ENCODE measurements around the gene GLG1. TPM values are rescaled to one million over a fixed set of nuclear protein-coding genes. Genes with fewer than 3 reads are reported as not detected.

The GLG1 gene
- total RNA-seq, 1 experiment from 2014 or later: 210 TPM

GRCh38 chr16:74562117-74562516 lies 44.8 kb downstream of the GLG1 start:
- TF ChIP-seq, protein P1, sequence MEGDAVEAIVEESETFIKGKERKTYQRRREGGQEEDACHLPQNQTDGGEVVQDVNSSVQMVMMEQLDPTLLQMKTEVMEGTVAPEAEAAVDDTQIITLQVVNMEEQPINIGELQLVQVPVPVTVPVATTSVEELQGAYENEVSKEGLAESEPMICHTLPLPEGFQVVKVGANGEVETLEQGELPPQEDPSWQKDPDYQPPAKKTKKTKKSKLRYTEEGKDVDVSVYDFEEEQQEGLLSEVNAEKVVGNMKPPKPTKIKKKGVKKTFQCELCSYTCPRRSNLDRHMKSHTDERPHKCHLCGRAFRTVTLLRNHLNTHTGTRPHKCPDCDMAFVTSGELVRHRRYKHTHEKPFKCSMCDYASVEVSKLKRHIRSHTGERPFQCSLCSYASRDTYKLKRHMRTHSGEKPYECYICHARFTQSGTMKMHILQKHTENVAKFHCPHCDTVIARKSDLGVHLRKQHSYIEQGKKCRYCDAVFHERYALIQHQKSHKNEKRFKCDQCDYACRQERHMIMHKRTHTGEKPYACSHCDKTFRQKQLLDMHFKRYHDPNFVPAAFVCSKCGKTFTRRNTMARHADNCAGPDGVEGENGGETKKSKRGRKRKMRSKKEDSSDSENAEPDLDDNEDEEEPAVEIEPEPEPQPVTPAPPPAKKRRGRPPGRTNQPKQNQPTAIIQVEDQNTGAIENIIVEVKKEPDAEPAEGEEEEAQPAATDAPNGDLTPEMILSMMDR (IDR thresholded peaks at IDR 0.05; ENCODE audit: insufficient read depth in 1 of 2, low read depth in 1 of 2, low read length in 1 of 2, severe bottlenecking in 1 of 2, unreplicated experiment in 1 of 2): no peak
- no peaks in the 10 kb centered on the region for H3K9me3 ChIP-seq
- ChIA-PET CTCF (no interaction called here), POLR2A (no interaction called here)
- peaks cover 17% of the 10 kb centered on the region for H3K36me3 Mint-ChIP-seq (ENCODE audit: insufficient read depth, unreplicated experiment)
- H3K27me3 Mint-ChIP-seq (ENCODE audit: insufficient read depth, unreplicated experiment): no peaks in the 10 kb centered on the region
- H3K9me3 Mint-ChIP-seq (ENCODE audit: unreplicated experiment): no peaks in the 10 kb centered on the region
- H3K4me1 ChIP-seq: no peaks in the 10 kb centered on the region
- H3K4me3 Mint-ChIP-seq (ENCODE audit: unreplicated experiment): no peak overlapping the region
- no peak overlapping the region for H3K4me3 ChIP-seq (ENCODE audit: low read depth, low read length)
- no peaks in the 10 kb centered on the region; the same call in 1 of the 2 replicates for H3K36me3 ChIP-seq (ENCODE audit: control insufficient read depth, insufficient read depth, low read length)
- no peaks in the 10 kb centered on the region for H3K27me3 ChIP-seq (replicated peaks; ENCODE audit: control insufficient read depth, insufficient read depth, low read length)
- BruUV-seq (replicated peaks): no TSS peak
- no peak for DNase-seq
- intact Hi-C loops (cut with micrococcal nuclease; ENCODE audit: unreplicated experiment): no loop called here
- peaks cover 10% of the 10 kb centered on the region for H3K4me1 Mint-ChIP-seq (ENCODE audit: low read depth, unreplicated experiment)
- no peak overlapping the region for H3K27ac Mint-ChIP-seq (ENCODE audit: unreplicated experiment)

GRCh38 chr16:74561626-74562025 lies 45.3 kb downstream of the GLG1 start:
- DNase-seq: no peak
- Histone ChIP-seq H3K4me3 (ENCODE audit: low read depth, low read length) (no peak overlapping the region), H3K4me1 (no peaks in the 10 kb centered on the region), H3K9me3 (no peaks in the 10 kb centered on the region), H3K27me3 (replicated peaks; ENCODE audit: control insufficient read depth, insufficient read depth, low read length) (no peaks in the 10 kb centered on the region), H3K36me3 (ENCODE audit: control insufficient read depth, insufficient read depth, low read length) (no peaks in the 10 kb centered on the region; the same call in 1 of the 2 replicates)
- ChIA-PET CTCF (no interaction called here), POLR2A (no interaction called here)
- Mint-ChIP-seq H3K36me3 (ENCODE audit: insufficient read depth, unreplicated experiment) (peaks cover 17% of the 10 kb centered on the region), H3K27ac (ENCODE audit: unreplicated experiment) (no peak overlapping the region), H3K4me3 (ENCODE audit: unreplicated experiment) (no peak overlapping the region), H3K4me1 (ENCODE audit: low read depth, unreplicated experiment) (peaks cover 6% of the 10 kb centered on the region), H3K9me3 (ENCODE audit: unreplicated experiment) (no peaks in the 10 kb centered on the region), H3K27me3 (ENCODE audit: insufficient read depth, unreplicated experiment) (no peaks in the 10 kb centered on the region)
- TF ChIP-seq, protein P1 (IDR thresholded peaks at IDR 0.05; ENCODE audit: insufficient read depth in 1 of 2, low read depth in 1 of 2, low read length in 1 of 2, severe bottlenecking in 1 of 2, unreplicated experiment in 1 of 2): no peak
- intact Hi-C loops (cut with micrococcal nuclease; ENCODE audit: unreplicated experiment): no loop called here
- BruUV-seq (replicated peaks): no TSS peak

DNA sequence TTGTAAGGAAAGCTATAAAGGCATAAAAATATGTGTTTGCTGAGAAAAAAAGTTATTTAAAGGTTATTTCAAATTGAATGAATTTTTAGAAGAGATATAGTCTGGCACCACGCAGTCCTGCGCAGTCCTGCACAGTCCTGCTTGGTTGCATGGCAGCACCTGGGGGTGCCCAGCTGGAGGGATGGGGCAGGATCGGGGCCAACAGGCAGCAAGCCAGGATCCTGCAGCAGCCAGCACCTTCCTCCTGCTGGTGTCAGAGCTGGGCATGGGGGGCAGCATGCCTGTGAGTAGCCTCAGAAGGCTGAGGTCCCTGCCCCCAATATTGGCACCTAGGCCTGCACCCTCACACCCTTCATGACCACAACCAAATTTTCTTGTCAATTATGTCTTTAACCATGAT lies 46.0 kb downstream of the GLG1 start:
- intact Hi-C loops (cut with micrococcal nuclease; ENCODE audit: unreplicated experiment): no loop called here
- no peaks in the 10 kb centered on the region for H3K9me3 ChIP-seq
- Mint-ChIP-seq H3K4me3 (ENCODE audit: unreplicated experiment) (no peak overlapping the region), H3K36me3 (ENCODE audit: insufficient read depth, unreplicated experiment) (peaks cover 16% of the 10 kb centered on the region), H3K27ac (ENCODE audit: unreplicated experiment) (no peak overlapping the region), H3K9me3 (ENCODE audit: unreplicated experiment) (no peaks in the 10 kb centered on the region), H3K27me3 (ENCODE audit: insufficient read depth, unreplicated experiment) (no peaks in the 10 kb centered on the region), H3K4me1 (ENCODE audit: low read depth, unreplicated experiment) (no peaks in the 10 kb centered on the region)
- no peak overlapping the region for H3K4me3 ChIP-seq (ENCODE audit: low read depth, low read length)
- TF ChIP-seq, protein P1 (IDR thresholded peaks at IDR 0.05; ENCODE audit: insufficient read depth in 1 of 2, low read depth in 1 of 2, low read length in 1 of 2, severe bottlenecking in 1 of 2, unreplicated experiment in 1 of 2): no peak
- H3K27me3 ChIP-seq (replicated peaks; ENCODE audit: control insufficient read depth, insufficient read depth, low read length): no peaks in the 10 kb centered on the region
- ChIA-PET POLR2A (no interaction called here), CTCF (no interaction called here)
- DNase-seq: no peak
- no peaks in the 10 kb centered on the region; the same call in 1 of the 2 replicates for H3K36me3 ChIP-seq (ENCODE audit: control insufficient read depth, insufficient read depth, low read length)
- no peaks in the 10 kb centered on the region for H3K4me1 ChIP-seq
- BruUV-seq (replicated peaks): no TSS peak

Data from Caco-2 (cell line).